ENCODE measurements around the gene SULT2B1. TPM values are rescaled to one million over a fixed set of nuclear protein-coding genes. Genes with fewer than 3 reads are reported as not detected.

The SULT2B1 gene
- total RNA-seq, 2 donors from 2014 or later, result not detected

DNA sequence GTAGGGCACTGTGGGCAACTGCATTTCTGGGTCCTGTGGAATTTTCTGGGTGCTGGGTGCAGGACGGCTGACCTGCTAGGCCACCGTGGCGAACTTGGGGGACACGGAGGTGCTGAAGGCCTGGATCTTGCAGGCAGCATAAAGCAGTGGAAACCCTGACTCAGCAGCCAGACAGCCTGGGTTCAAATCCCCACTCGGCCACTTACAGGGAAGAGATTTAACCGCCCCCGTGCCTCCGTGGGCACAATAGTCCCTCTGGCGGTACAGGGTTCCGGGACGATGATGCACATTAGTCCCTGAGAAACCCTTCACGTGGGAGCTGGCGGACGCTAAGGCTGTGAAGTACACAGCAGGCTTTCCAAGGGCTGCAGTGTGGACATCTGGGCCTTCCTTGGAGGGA is 59.9 kb downstream of the SULT2B1 start:
- DNase-seq (ENCODE audit: low spot score), result no peak

DNA sequence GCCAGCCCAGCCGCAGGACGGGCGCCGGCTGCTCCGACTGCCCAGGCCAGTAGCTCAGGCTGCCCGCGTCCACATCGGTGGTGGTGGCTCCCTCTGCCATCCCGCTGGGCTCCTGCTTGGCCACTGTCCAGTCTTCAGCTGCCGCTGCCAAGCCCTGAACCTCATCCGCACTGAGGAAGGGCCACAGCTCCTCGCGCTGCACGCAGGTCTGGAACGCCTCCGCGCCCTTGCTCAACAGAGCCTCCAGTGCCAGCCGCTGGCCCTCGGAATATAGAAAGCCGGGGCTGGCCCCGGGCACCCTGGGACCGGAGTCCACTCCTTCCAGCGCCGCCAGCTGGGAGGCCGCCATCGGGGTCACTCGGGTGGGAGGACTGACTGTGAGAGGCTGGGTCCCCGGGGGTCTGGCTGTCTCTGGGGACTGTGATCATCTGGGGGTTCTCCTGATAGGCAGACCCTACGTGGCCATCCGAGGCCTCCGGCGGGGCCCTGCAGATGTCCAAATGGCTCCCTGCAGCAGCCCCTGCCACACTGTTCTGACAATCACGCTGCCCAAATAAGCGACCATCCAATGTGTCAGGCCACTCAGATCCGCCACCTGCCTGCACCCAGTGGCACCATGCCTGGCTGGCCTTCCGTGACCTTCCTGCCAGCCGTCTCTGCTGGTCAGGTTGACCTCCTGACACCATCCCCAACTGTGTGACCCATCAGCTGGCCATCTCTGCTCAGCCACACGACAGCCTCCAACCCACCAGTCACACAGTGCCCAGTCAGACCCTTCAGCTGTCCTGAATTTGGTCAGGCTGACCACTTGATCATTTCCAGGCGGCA is 61.3 kb downstream of the SULT2B1 start:
- peaks cover 0 to 45% of the 10 kb centered on the region in 2 donors for H3K4me1 ChIP-seq
- H3K27ac ChIP-seq, result peak overlapping the region in 1 of 2 donors; percentile 14
- H3K9me3 ChIP-seq, result no peaks in the 10 kb centered on the region
- H3K36me3 ChIP-seq, result peaks cover 28% of the 10 kb centered on the region
- no peak for DNase-seq (ENCODE audit: low spot score)
- H3K27me3 ChIP-seq, result no peaks in the 10 kb centered on the region
- H3K4me3 ChIP-seq, result no peak overlapping the region
- TF ChIP-seq, protein P1, sequence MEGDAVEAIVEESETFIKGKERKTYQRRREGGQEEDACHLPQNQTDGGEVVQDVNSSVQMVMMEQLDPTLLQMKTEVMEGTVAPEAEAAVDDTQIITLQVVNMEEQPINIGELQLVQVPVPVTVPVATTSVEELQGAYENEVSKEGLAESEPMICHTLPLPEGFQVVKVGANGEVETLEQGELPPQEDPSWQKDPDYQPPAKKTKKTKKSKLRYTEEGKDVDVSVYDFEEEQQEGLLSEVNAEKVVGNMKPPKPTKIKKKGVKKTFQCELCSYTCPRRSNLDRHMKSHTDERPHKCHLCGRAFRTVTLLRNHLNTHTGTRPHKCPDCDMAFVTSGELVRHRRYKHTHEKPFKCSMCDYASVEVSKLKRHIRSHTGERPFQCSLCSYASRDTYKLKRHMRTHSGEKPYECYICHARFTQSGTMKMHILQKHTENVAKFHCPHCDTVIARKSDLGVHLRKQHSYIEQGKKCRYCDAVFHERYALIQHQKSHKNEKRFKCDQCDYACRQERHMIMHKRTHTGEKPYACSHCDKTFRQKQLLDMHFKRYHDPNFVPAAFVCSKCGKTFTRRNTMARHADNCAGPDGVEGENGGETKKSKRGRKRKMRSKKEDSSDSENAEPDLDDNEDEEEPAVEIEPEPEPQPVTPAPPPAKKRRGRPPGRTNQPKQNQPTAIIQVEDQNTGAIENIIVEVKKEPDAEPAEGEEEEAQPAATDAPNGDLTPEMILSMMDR (IDR thresholded peaks at IDR 0.05), result no peak

More for the DNA sequence above, 59.9 kb downstream of the SULT2B1 start:
- Histone ChIP-seq H3K36me3 (peaks cover 20% of the 10 kb centered on the region), H3K4me1 (peaks cover 0 to 31% of the 10 kb centered on the region in 2 donors), H3K27me3 (no peaks in the 10 kb centered on the region), H3K9me3 (no peaks in the 10 kb centered on the region), H3K27ac (no peak overlapping the region), H3K4me3 (no peak overlapping the region)
- TF ChIP-seq, protein P1 (IDR thresholded peaks at IDR 0.05), result no peak

GRCh38 chr19:48613852-48614435 is 62.0 kb downstream of the SULT2B1 start:
- no peaks in the 10 kb centered on the region for H3K9me3 ChIP-seq
- peaks cover 28% of the 10 kb centered on the region for H3K36me3 ChIP-seq
- H3K27ac ChIP-seq, result peak overlapping the region in 1 of 2 donors; percentile 14
- peaks cover 0 to 48% of the 10 kb centered on the region in 2 donors for H3K4me1 ChIP-seq
- TF ChIP-seq, protein P1 (IDR thresholded peaks at IDR 0.05), result no peak
- no peaks in the 10 kb centered on the region for H3K27me3 ChIP-seq
- no peak for DNase-seq (ENCODE audit: low spot score)
- H3K4me3 ChIP-seq, result no peak overlapping the region

DNA sequence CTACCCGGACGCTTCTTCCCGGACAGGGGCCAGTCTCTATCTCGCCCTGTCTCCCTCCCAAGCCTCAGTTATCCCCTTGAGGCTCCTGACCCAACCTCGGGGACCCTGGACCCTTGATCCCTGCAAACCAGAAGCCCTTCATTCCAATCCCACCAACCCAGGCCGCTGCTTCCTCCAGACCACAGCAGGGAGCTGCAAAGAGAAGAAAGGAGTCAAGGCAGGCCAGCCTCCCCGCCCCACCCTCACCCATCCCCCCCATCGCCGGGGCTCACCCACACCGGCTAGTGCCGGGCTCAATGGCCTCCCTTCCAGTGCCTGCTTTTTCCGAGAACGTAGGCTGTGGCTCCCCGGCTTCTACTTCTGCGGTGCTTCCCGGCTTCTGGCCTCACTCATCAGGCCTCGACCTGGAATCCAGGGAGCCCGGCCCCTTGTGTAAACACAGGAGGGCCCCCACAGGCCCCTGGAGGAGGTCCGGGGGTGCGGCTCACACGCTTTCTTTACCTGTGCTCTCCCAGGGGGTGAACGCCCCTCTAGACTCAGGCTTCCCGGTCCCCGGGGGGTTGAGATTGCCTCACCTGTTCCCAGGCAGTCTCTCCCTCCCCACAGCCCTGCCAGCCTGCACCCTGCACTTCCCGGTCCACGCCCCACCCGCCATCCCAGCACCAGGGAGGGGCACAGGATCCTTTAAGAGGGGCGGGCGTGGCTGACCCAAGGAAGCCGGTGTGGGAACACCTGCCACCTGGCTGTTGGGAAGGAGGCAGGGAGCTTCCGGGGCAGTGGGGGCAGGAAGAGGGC is 62.7 kb downstream of the SULT2B1 start, which contains the start of gene FAM83E:
FAM83E (minus strand) TSS at position 641 of the 795 bp plus-strand sequence. CDS start 1,704 bp downstream, outside the sequence.
- Histone ChIP-seq H3K9me3 (no peaks in the 10 kb centered on the region), H3K27ac (peak within 1 kb of the TSS in 1 of 2 donors; percentile 14), H3K36me3 (peaks cover 28% of the 10 kb centered on the region), H3K4me1 (peaks cover 0 to 50% of the 10 kb centered on the region in 2 donors), H3K27me3 (no peaks in the 10 kb centered on the region), H3K4me3 (no peak within 1 kb of the TSS)
- TF ChIP-seq, protein P1 (IDR thresholded peaks at IDR 0.05), result no peak
- no peak for DNase-seq (ENCODE audit: low spot score)

DNA sequence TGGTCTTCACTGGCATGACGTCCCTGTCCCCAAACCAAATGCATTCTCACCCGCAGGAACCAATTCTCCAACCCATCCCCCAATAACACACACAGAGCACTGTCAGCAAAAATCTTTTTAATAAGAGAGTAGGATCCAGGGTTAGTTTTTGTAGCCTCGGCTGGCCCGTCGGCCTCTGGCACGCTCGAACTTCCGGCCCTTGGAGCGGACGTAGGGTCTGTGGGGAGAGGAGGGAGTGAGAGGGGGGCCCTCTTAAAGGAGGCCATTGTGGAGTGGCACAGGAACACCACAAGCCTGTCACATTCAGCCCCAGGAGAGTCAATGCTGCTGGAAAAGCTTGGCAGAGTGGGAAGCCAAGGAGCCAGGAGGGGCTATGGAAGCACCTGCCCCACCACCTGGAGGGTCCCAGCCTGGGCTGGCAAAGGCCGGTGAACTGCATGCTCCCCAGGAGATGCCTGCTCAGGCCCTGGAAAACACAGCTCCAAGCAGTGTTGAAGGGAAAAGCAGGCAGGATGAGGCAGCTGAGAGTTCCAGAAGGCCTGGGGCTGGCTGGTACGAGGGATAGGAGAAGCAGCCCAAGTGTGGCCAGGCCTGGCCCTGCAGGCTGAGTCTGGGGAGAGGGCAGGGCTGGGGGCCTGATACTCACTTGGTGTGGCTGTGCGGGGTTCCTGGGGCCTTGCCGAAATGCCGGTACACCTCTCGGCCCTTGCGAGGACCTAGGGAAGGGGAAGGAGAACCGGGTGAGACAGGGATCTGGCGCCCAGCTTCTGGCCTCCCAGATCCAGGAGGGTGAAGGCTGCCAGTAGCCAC is 63.5 kb downstream of the SULT2B1 start:
- Histone ChIP-seq H3K27ac (no peak overlapping the region), H3K36me3 (peaks cover 28% of the 10 kb centered on the region), H3K4me1 (peaks cover 0 to 57% of the 10 kb centered on the region in 2 donors), H3K9me3 (no peaks in the 10 kb centered on the region), H3K4me3 (no peak overlapping the region), H3K27me3 (no peaks in the 10 kb centered on the region)
- DNase-seq (ENCODE audit: low spot score), result no peak
- TF ChIP-seq, protein P1 (IDR thresholded peaks at IDR 0.05), result no peak
